NOMO-1 treated with DMSO at 0.1 percent for 48 hours (cell line): ENCODE data around the gene UNC50.
"Not testable (repeated sequence)": the region's sequence is repeated elsewhere in the genome, so short reads cannot be mapped to it uniquely, and the experiment has no call there.

ENCODE experiments used
- DNase-seq: peaks from one replicate; lab custom pipeline; 2025; ENCODE audit not compliant: unreplicated experiment; lab: John Stamatoyannopoulos, UW

UNC50 gene

DNA sequence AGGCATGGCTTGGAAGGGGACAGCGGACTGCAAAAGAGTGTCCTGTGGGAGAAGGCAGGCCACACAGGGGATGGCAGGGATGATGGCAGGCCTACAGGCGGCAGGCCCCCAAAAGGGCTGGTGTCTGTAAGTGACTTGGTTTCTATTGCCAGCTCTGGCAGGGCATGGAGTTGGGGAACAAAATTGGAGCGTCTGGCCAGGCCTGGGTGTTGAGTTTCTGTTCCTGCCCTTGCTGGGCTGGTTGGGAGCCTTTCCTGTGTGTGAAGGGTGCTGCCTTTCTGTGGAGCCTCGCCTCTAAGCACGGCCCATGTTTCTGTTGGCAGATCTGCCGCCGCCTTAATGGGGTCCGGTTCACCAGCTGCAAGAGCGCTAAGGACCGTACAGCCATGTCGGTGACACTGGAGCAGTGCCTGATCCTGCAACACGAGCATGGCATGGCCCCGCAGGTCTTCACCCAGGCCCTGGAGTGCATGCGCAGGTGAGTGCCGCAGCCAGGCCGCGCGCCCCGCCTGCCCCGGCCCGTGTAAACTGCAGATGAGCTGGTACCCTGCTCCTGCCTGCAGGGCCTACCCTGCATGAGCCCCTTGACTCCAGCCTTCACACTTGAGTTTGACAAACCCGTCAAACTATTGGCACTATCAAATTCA is 31.6 kb upstream of the UNC50 start:
- DNase-seq, result no peak

- DNase-seq, result no peak
Observed at GRCh38 chr2:98577313-98577712, 31.1 kb upstream of the UNC50 start.

- no peak for DNase-seq
Observed at GRCh38 chr2:98578231-98578630, 30.2 kb upstream of the UNC50 start.

DNA sequence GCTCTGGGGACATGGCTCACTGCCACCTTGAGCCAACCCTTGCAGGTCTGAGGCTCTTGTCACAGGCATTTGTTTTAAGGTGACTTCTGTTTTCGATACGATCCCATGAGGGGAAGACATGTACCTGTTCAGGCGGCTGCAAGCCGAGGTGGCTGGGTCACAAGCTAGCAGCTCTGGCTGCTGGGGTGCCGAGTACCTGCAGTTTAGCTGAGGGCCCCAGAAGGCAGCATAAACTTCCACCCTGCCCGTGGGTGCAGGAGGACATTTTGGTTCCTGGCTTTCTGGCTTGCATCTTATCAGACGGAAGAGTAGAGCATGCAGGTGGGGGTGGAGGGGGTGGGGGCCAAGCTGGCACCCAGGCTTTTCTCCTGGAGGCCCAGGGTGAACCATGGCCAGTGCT is 28.5 kb upstream of the UNC50 start:
- DNase-seq, result no peak

DNA sequence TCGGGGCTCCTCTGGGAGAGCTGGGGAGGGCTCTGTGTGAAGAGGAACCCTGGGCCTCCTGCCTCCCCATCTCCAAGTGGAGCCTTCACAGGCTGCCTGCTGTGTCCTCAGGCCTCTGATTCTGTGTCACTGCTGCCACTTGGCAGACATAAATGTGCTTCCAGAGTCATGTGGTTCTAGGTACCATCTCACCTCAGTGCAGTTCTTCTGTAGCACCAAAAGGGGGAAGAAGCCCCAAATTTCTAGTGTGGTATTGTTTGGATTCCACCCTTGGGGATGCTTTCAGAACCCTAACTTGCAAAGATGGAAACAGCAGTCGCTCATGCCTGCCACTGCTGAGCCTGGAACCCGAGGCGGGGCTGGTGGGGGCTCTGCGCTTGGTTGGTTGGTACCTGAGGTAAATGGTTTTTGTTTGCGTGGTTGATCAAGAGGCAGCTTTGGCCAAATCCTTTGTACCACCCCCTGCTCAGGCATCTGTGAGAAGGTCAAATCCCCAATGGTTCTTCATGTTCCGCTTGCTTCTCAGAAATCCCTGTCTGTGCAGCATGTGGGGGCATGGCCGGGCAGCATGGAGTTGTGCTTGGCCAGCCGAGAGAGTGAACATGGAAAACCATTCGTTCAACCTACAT is 27.6 kb upstream of the UNC50 start:
- no peak for DNase-seq

GRCh38 chr2:98582523-98582922 is 25.9 kb upstream of the UNC50 start:
- DNase-seq, result no peak

DNA sequence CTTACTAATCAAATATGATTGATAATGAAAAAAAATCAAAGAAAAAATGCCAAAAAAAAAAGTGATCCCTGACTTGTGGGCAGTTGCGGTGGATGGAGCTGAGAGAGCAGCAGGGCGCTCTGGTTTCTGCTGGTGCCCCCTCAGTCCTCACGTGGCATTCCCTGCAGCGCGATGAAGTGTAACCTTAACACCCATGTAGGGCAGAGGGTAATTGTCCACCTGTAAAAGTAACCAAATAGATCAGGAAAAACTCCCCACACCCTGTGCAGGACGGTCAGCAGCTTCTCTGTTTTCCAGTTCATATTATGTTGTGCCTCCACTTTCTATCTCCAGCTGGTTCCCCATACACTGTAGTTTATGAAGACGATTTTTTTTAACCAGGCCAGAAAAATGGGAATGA is 25.1 kb upstream of the UNC50 start:
- DNase-seq, result no peak

- no peak for DNase-seq
Observed at GRCh38 chr2:98583816-98584618, 24.4 kb upstream of the UNC50 start.

GRCh38 chr2:98585386-98585785 is 23.0 kb upstream of the UNC50 start:
- no peak for DNase-seq

DNA sequence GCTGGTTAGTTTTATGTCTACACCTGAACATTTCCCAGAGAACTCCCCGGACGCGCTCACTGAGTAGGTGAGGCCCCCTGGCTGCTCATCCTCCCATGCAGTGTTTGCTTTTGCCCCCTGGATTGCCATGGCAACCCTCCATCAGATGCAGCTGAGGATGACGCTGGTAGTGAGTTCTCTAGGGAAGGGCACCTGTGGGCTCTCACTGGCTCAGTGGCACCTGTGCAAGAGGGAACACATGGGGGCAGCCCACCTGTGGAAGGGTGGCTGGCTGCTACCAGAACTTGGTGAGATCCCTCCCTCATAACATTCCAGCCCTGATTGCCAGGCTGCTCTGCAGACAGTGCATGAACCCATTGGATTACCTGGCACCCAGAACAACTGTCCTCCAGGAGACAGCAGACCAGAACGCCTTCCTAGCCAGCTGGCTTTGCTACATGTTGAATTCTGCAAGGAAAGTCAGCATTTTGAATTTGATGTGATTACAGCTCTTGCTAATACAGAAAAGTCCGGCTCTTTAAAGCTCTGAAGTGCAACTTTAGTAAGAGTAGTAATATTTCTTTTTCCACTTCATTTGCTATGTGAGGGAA is 21.7 kb upstream of the UNC50 start:
- DNase-seq, result no peak

- DNase-seq, result no peak
Observed at GRCh38 chr2:98588880-98589431, 19.4 kb upstream of the UNC50 start.

GRCh38 chr2:98589489-98589888 is 18.9 kb upstream of the UNC50 start:
- DNase-seq, result no peak

DNA sequence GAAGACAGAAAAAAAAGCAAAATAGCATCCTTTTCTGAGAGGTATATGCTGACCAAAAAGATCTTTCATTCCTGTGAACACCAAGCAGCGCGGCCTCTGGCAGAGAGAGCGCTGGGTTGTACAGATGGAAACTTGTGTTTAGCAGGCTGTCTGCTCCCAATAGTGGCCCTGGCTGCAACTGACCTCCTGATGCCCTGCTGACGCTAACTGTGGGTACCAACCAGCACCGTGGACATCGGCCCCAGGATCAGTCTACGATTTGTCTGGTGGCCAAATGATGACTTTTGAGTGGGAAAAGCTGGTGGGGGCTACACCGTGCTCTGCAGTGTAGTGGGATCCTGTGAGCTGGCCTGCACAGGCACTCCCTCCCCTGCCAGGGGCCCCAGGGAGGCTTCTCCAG is 15.8 kb upstream of the UNC50 start:
- DNase-seq, result no peak

DNA sequence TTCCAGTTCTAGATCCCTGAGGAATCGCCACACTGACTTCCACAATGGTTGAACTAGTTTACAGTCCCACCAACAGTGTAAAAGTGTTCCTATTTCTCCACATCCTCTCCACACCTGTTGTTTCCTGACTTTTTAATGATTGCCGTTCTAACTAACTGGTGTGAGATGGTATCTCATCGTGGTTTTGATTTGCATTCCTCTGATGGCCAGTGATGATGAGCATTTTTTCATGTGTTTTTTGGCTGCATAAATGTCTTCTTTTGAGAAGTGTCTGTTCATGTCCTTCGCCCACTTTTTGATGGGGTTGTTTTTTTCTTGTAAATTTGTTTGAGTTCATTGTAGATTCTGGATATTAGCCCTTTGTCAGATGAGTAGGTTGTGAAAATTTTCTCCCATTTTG is 13.7 kb upstream of the UNC50 start:
- not testable (repeated sequence) for DNase-seq

GRCh38 chr2:98598781-98599428 is 9.5 kb upstream of the UNC50 start:
- no peak for DNase-seq

DNA sequence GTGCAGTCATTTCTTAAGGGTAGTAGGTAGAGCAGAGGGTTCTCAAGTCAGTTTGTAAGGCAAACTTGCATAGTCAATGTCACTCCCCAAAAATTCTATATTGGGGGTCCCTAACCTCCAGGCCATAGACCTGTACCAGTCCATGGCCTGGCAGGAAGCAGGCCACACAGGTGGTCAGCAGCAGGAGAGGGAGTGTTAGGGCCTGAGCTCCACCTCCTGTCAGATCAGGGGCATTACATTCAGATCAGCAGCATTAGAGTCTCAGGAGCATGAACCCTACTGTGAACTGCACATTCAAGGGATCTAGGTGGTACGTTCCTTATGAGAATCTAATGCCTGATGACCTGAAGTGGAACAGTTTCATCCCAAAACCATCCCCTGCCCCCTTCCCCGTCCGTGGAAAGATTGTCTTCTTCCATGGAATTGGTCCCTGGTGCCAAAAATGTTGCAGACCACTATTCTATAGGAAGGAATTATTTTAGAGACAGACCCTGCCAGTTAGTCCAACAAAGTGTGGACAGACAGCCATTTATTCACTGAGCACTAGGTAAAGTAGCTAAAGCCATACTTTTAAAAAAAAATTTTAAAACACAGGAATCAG is 6.8 kb upstream of the UNC50 start:
- peak; percentile 25 for DNase-seq

GRCh38 chr2:98604547-98604946 is 3.8 kb upstream of the UNC50 start:
- DNase-seq, result no peak

GRCh38 chr2:98605076-98605475 is 3.3 kb upstream of the UNC50 start:
- no peak for DNase-seq

- no peak for DNase-seq
Observed at GRCh38 chr2:98606431-98606830, 2.0 kb upstream of the UNC50 start.

- peak; percentile 36 for DNase-seq
Observed at GRCh38 chr2:98607104-98607503, 1.3 kb upstream of the UNC50 start.

DNA sequence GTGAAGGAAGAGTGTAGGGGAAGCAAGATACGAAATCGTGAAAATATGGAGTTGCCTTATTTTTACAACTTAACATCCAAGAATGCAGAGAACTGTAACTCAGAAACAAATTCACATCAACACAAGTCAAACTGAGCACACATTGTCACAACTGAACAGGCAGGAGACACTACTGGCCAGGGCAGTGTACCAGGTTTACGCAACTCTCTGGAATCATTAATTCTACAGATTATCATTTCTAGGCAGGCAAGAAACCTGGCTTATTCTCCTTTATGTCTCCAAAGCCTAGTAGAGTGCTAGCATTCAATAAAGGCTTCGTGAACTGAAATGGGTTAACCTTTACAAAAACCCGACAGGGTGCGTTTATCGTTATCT is 661 bp upstream of the UNC50 start:
- DNase-seq, result no peak
